GM12878 (cell line): ENCODE results near the gene AMN1. TPM values are rescaled to one million over a fixed set of nuclear protein-coding genes. Genes with fewer than 3 reads are reported as not detected.

Source experiments
- ATAC-seq: fragments of 200-7000 bp; cut with Tn5 transposase; 3 replicates; pipeline ENCODE4 v1.9.1; 2020; ENCODE audit warnings: mild to moderate bottlenecking, moderate library complexity
- BruUV-seq: library from RNA; stranded (reverse); fragments of 400-500 nt; replicated peaks from 2 replicates; lab custom pipeline; 2021; lab: Mats Ljungman, UMichigan
- CTCF ChIA-PET: fragments of 300-600 bp; sonication (Branson Sonifier 250); formaldehyde crosslinking; extraction: SDS; loops from one replicate; lab custom pipeline; 2021; ENCODE audit warnings: inconsistent platforms; lab: Yijun Ruan, JAX
- POLR2A ChIA-PET: fragments of 350-600 bp; formaldehyde crosslinking; extraction: SDS; loops from one replicate; lab custom pipeline; 2021; ENCODE audit warnings: inconsistent platforms; lab: Charles Lee
- RAD21 ChIA-PET: fragments of 300-600 bp; sonication (Branson Sonifier 250); formaldehyde crosslinking; loops from one replicate; lab custom pipeline; 2023; ENCODE audit warnings: antibody characterized with exemption; ENCODE audit not compliant: unreplicated experiment; lab: Charles Lee
- SMC1A ChIA-PET: fragments of 300-600 bp; sonication (Branson Sonifier 250); formaldehyde crosslinking; loops from one replicate; lab custom pipeline; 2023; ENCODE audit not compliant: unreplicated experiment, uncharacterized antibody; lab: Charles Lee
- DNase-seq: peaks from one replicate; pipeline ENCODE4 v3.0.0-alpha.2; 2011; ENCODE audit warnings: low read depth, low spot score
- FAIRE-seq: peaks from 3 replicates; lab custom pipeline; 2011; peaks lifted over from hg19 to GRCh38; lab: Jason Lieb, UNC
- H2AFZ ChIP-seq: 2 replicates; pipeline ENCODE4 v1.6.0; 2011; ENCODE audit warnings: low read depth, low read length, control low read depth; ENCODE audit not compliant: control insufficient read depth
- H3K27ac ChIP-seq: 2 replicates; pipeline ENCODE4 v1.5.1; 2011; ENCODE audit warnings: control low read depth; ENCODE audit not compliant: control insufficient read depth, insufficient read depth
- H3K27me3 ChIP-seq, 2 experiments: replicated peaks in 1 of 2; 2 replicates each; pipeline versions ENCODE4 v1.6.0 to v1.6.1; 2011; ENCODE audit warnings: low read length in 1 of 2; ENCODE audit not compliant: control insufficient read depth in 2 of 2, insufficient read depth in 2 of 2
- H3K36me3 ChIP-seq, 2 experiments: 2 replicates each; pipeline ENCODE4 v1.5.1; 2011; ENCODE audit warnings: low read length in 1 of 2; ENCODE audit not compliant: control insufficient read depth in 2 of 2, insufficient read depth in 2 of 2
- H3K4me1 ChIP-seq: 2 replicates; pipeline ENCODE4 v1.6.1; 2011; ENCODE audit warnings: mild to moderate bottlenecking, low read length, moderate library complexity, mixed read lengths; ENCODE audit not compliant: control insufficient read depth, insufficient read depth
- H3K4me2 ChIP-seq: 2 replicates; pipeline ENCODE4 v1.6.0; 2011; ENCODE audit warnings: control low read depth; ENCODE audit not compliant: control insufficient read depth, insufficient read depth
- H3K4me3 ChIP-seq: fragments of 200-600 bp; sonication (generic); 2 replicates; pipeline ENCODE4 v1.5.1; 2016
- H3K79me2 ChIP-seq: 2 replicates; pipeline ENCODE4 v1.6.0; 2011; ENCODE audit warnings: low read length; ENCODE audit not compliant: control insufficient read depth, insufficient read depth
- H3K9ac ChIP-seq: 2 replicates; pipeline ENCODE4 v1.8.0; 2011; ENCODE audit warnings: low read length, control low read depth, mixed read lengths; ENCODE audit not compliant: control insufficient read depth, insufficient read depth
- H3K9me3 ChIP-seq: replicated peaks from 3 replicates; pipeline ENCODE4 v1.5.1; 2011; ENCODE audit warnings: mild to moderate bottlenecking, low read length; ENCODE audit not compliant: control insufficient read depth, insufficient read depth
- H4K20me1 ChIP-seq: 2 replicates; pipeline ENCODE4 v1.6.0; 2011; ENCODE audit not compliant: control insufficient read depth, insufficient read depth
- BHLHE40 ChIP-seq, 2 experiments: fragments of 450-650 bp in 1 of 2; IDR thresholded peaks; 2 replicates each; pipeline ENCODE4 v1.6.1; 2011 to 2017; ENCODE audit warnings: low read depth in 2 of 2, borderline replicate concordance in 1 of 2, improper control_type of control experiment in 1 of 2, low read length in 1 of 2, mild to moderate bottlenecking in 1 of 2
- BMI1 ChIP-seq: fragments of 450-650 bp; IDR thresholded peaks from 2 replicates; pipeline ENCODE4 v1.6.1; 2016; ENCODE audit warnings: mild to moderate bottlenecking, moderate library complexity, borderline replicate concordance
- CBX5 ChIP-seq: sonication (generic); IDR thresholded peaks from 2 replicates; pipeline ENCODE4 v1.6.1; 2016; ENCODE audit warnings: low read depth, moderate library complexity, mild to moderate bottlenecking, inconsistent platforms
- EP300 ChIP-seq, 2 experiments: fragments of 150-350 bp in 1 of 2; IDR thresholded peaks; 2 replicates each; pipeline ENCODE4 v1.6.1; 2011 to 2012; ENCODE audit warnings: low read depth in 2 of 2, low read length in 2 of 2, borderline replicate concordance in 1 of 2, improper control_type of control experiment in 1 of 2, inconsistent platforms in 1 of 2; ENCODE audit not compliant: control insufficient read depth in 1 of 2
- HDAC2 ChIP-seq: fragments of 200-600 bp; sonication (generic); IDR thresholded peaks from 2 replicates; pipeline ENCODE4 v1.6.1; 2017
- KDM1A ChIP-seq: fragments of 200-600 bp; sonication (generic); IDR thresholded peaks from 2 replicates; pipeline ENCODE4 v1.6.1; 2016; ENCODE audit warnings: borderline replicate concordance
- NR2F1 ChIP-seq: fragments of 450-650 bp; conservative IDR thresholded peaks from 2 replicates; pipeline ENCODE4 v1.6.1; 2017; ENCODE audit warnings: mild to moderate bottlenecking
- PML ChIP-seq: IDR thresholded peaks from 2 replicates; pipeline ENCODE4 v1.6.1; 2012; ENCODE audit warnings: low read length, inconsistent platforms
- RAD51 ChIP-seq: fragments of 450-650 bp; IDR thresholded peaks from 2 replicates; pipeline ENCODE4 v1.6.1; 2016; ENCODE audit warnings: moderate library complexity, mild to moderate bottlenecking, inconsistent platforms
- SREBF2 ChIP-seq: IDR thresholded peaks from 2 replicates; pipeline ENCODE4 v1.6.1; 2012; ENCODE audit warnings: mild to moderate bottlenecking, low read length
- SRF ChIP-seq, 2 experiments: IDR thresholded peaks; 2 replicates each; pipeline ENCODE4 v1.6.1; 2011; ENCODE audit warnings: low read depth in 2 of 2, low read length in 2 of 2, mild to moderate bottlenecking in 1 of 2, moderate library complexity in 1 of 2
- TCF7 ChIP-seq: IDR thresholded peaks from 2 replicates; pipeline ENCODE4 v1.6.1; 2014; ENCODE audit warnings: antibody characterized with exemption, borderline replicate concordance
- ZNF207 ChIP-seq: fragments of 450-650 bp; IDR thresholded peaks from 2 replicates; pipeline ENCODE4 v1.6.1; 2014; ENCODE audit warnings: antibody characterized with exemption, mild to moderate bottlenecking, borderline replicate concordance
- WGBS: methylation state at CpG from one replicate; pipeline ENCODE4 v1.1.6; 2016; ENCODE audit warnings: low lambda C conversion rate; ENCODE audit not compliant: insufficient replicate concordance, insufficient coverage; ENCODE audit errors: missing lambda C conversion rate; 5-methylcytosine and 5-hydroxymethylcytosine counted together
- in situ Hi-C: fragments of 300-500 bp; cut with MboI; formaldehyde crosslinking; loops from 9 replicates; pipeline ENCODE4 v1.14.3; 2018; ENCODE audit warnings: mixed read lengths
- intact Hi-C: fragments of 100-400 bp; cut with micrococcal nuclease; formaldehyde crosslinking; loops from one replicate; pipeline ENCODE4 v1.14.2; 2022; ENCODE audit not compliant: unreplicated experiment
- polyA plus RNA-seq, 11 experiments: library from polyadenylated mRNA; depleted of rRNA in 4 of 11; unstranded in 6 of 11; stranded (reverse) in 5 of 11; fragments of >200 nt; fragmentation: Nextera tagmentation in 4 of 11; fragmentation: Illumina TruSeq in 1 of 11; extraction: Ambion mirVana in 4 of 11; extraction: Trizol in 1 of 11; gene quantifications; 1 replicate in 1 of 11; 2 replicates in 10 of 11; pipeline versions ENCODE4 v1.2.1 to v1.2.3, GENCODE V29; 2011 to 2016; ENCODE audit warnings: inconsistent platforms in 2 of 11, missing spikeins in 2 of 11, low read depth in 1 of 11
- total RNA-seq, 4 experiments: library from RNA; depleted of rRNA in 3 of 4; stranded (reverse); fragments of >200 nt in 3 of 4; fragmentation: Illumina TruSeq in 1 of 4; extraction: Trizol in 1 of 4; gene quantifications; 2 replicates each; pipeline versions ENCODE4 v1.2.1 to v1.2.3, GENCODE V29; 2013 to 2021
- TF ChIP-seq, protein P1 (sequence below): fragments of 450-650 bp; IDR thresholded peaks from 2 replicates; pipeline ENCODE4 v1.6.1; 2017; ENCODE audit warnings: mild to moderate bottlenecking, low read depth, inconsistent platforms; ENCODE audit not compliant: poor library complexity, severe bottlenecking
- TF ChIP-seq, protein P2 (sequence below): fragments of 150-350 bp; IDR thresholded peaks from 2 replicates; pipeline ENCODE4 v1.6.1; 2014; ENCODE audit warnings: mild to moderate bottlenecking, low read depth, low read length

AMN1 gene
- total and polyA plus RNA-seq, 10 of the 15 experiments (the other 5 are each of a cell fraction or from before 2014, with no cell fraction given), result 5.4 to 19.3 (median 9.3) TPM

- peak; percentile 72; the same call in 1 of the 2 replicates for TF ChIP-seq KDM1A
- TF ChIP-seq, protein P1, sequence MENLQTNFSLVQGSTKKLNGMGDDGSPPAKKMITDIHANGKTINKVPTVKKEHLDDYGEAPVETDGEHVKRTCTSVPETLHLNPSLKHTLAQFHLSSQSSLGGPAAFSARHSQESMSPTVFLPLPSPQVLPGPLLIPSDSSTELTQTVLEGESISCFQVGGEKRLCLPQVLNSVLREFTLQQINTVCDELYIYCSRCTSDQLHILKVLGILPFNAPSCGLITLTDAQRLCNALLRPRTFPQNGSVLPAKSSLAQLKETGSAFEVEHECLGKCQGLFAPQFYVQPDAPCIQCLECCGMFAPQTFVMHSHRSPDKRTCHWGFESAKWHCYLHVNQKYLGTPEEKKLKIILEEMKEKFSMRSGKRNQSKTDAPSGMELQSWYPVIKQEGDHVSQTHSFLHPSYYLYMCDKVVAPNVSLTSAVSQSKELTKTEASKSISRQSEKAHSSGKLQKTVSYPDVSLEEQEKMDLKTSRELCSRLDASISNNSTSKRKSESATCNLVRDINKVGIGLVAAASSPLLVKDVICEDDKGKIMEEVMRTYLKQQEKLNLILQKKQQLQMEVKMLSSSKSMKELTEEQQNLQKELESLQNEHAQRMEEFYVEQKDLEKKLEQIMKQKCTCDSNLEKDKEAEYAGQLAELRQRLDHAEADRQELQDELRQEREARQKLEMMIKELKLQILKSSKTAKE, result peak; percentile 6
- TF ChIP-seq BHLHE40 (IDR thresholded peaks at IDR 0.05; ENCODE audit: borderline replicate concordance in 1 of 2, low read depth in 2 of 2, low read length in 1 of 2), result 0 out of 4 replicates have a peak, but pooled peaks of 1 of the 2 experiments have one; percentile 8
These were observed 5.0 kb upstream of the AMN1 start (continued) for GRCh38 chr12:31733549-31734432.

GRCh38 chr12:31732926-31733548 is 4.2 kb upstream of the AMN1 start:
- Histone ChIP-seq H3K4me1 (peaks cover 14% of the 10 kb centered on the region), H3K27ac (peak overlapping the region; percentile 52), H3K4me3 (no peak overlapping the region), H3K79me2 (peaks cover 5% of the 10 kb centered on the region), H3K4me2 (peak overlapping the region; percentile 62), H3K27me3 (no peaks in the 10 kb centered on the region), H3K36me3 (no peaks in the 10 kb centered on the region), H4K20me1 (no peaks in the 10 kb centered on the region), H3K9me3 (no peaks in the 10 kb centered on the region; the same call in 2 of the 3 replicates), H2AFZ (peak overlapping the region; percentile 46), H3K9ac (peak overlapping the region; percentile 41; the same call in 1 of the 2 replicates)
- ChIA-PET SMC1A (interaction anchor here (0.6 to 11.6 kb wide), 15 partner anchors 9 to 324 kb away, joined by 3 to 83 read pairs (median 4); no protein-coding TSS in a partner anchor), RAD21 (interaction anchor here (1.5 to 5.4 kb wide), 8 partner anchors 9 to 76 kb away, joined by 9 to 49 read pairs (median 11); no protein-coding TSS in a partner anchor), POLR2A (interaction anchor here (1.2 to 10.1 kb wide), 6 partner anchors 9 to 78 kb away, joined by 4 to 82 read pairs (median 12); no protein-coding TSS in a partner anchor), CTCF (interaction anchor here (1.0 to 4.4 kb wide), 8 partner anchors 10 to 52 kb away, joined by 3 to 19 read pairs (median 4); no protein-coding TSS in a partner anchor)
- in situ Hi-C loops, result no loop called here
- ATAC-seq (peak; percentile 15), DNase-seq (peak; percentile 64), FAIRE-seq (peak; percentile 49)
- intact Hi-C loops, result loop anchor here (1.0 kb wide), 1 partner anchor 16 kb away; no protein-coding TSS in a partner anchor
- no TSS peak for BruUV-seq
- 1% methylated on average over 5 of the region's 5 CpGs for WGBS
- TF ChIP-seq, protein P2, sequence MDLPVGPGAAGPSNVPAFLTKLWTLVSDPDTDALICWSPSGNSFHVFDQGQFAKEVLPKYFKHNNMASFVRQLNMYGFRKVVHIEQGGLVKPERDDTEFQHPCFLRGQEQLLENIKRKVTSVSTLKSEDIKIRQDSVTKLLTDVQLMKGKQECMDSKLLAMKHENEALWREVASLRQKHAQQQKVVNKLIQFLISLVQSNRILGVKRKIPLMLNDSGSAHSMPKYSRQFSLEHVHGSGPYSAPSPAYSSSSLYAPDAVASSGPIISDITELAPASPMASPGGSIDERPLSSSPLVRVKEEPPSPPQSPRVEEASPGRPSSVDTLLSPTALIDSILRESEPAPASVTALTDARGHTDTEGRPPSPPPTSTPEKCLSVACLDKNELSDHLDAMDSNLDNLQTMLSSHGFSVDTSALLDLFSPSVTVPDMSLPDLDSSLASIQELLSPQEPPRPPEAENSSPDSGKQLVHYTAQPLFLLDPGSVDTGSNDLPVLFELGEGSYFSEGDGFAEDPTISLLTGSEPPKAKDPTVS, result no peak
- no peak for TF ChIP-seq ZNF207
- TF ChIP-seq TCF7, result peak; percentile 91
- TF ChIP-seq NR2F1, result peak; percentile 89
- 0 out of 4 replicates have a peak, but pooled peaks of 1 of the 2 experiments have one; percentile 17 for TF ChIP-seq BHLHE40 (IDR thresholded peaks at IDR 0.05; ENCODE audit: borderline replicate concordance in 1 of 2, low read depth in 2 of 2, low read length in 1 of 2)
- no peak for TF ChIP-seq HDAC2
- TF ChIP-seq PML, result peak; percentile 44; the same call in 1 of the 2 replicates
- peak in 1 of 2 experiments; percentile 11; a peak in 2 of 4 replicates for TF ChIP-seq EP300 (IDR thresholded peaks at IDR 0.05; ENCODE audit: borderline replicate concordance in 1 of 2, control insufficient read depth in 1 of 2, low read depth in 2 of 2, low read length in 2 of 2)
- TF ChIP-seq BMI1, result no peak
- no peak for TF ChIP-seq CBX5
- TF ChIP-seq RAD51, result peak; percentile 14; the same call in 1 of the 2 replicates
- TF ChIP-seq SRF (IDR thresholded peaks at IDR 0.05; ENCODE audit: low read depth in 2 of 2, low read length in 2 of 2), result no peak
- no peak for TF ChIP-seq SREBF2
